Stromal cell of bone marrow (primary cell): ENCODE measurements around the gene GPR101.

Experiments
- DNase-seq: peaks from one replicate; pipeline ENCODE4 v3.0.0-alpha.2; 2012; ENCODE audit warnings: low read depth

The GPR101 gene, protein sequence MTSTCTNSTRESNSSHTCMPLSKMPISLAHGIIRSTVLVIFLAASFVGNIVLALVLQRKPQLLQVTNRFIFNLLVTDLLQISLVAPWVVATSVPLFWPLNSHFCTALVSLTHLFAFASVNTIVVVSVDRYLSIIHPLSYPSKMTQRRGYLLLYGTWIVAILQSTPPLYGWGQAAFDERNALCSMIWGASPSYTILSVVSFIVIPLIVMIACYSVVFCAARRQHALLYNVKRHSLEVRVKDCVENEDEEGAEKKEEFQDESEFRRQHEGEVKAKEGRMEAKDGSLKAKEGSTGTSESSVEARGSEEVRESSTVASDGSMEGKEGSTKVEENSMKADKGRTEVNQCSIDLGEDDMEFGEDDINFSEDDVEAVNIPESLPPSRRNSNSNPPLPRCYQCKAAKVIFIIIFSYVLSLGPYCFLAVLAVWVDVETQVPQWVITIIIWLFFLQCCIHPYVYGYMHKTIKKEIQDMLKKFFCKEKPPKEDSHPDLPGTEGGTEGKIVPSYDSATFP

DNA sequence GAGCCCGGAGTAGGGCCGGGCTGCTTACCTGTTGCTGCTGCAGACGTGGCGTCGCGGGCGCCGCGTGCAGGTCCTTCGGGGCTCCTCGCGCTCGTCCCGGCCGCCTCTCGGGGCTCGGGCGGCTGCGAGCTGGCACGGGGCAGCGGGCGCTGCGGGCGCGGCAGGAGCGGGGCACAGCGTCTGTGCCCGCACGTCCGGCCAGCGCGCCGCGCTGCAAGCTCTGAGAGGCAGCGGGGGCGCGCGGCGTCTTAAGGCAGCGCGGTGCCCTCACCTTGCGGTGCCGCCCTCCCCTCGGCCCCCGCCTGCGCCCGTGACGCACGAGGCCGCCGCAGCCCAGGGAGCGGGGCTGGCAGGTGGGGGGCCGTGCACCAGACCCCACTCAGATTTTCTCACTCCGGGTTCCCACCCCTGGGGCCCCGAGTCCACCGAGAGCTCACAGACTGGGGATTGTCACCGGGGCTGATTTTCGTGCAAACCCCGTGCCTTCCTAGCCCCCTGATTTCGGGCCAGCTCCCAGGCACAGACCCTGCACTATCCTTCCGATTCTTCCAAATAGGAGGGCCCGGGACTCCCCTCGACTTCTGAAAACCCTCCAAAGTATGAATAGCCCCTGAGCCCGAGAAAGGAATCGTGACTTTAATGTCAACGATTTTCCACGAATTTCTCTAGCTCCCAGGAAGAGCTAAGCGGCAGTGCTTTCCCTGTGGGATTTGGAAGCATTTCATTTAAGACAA is at the start of gene GPR101:
GPR101 (minus strand) TSS at position 222 of the 734 bp plus-strand sequence. CDS start 2,321 bp downstream, outside the sequence.
- no peak for DNase-seq

DNA sequence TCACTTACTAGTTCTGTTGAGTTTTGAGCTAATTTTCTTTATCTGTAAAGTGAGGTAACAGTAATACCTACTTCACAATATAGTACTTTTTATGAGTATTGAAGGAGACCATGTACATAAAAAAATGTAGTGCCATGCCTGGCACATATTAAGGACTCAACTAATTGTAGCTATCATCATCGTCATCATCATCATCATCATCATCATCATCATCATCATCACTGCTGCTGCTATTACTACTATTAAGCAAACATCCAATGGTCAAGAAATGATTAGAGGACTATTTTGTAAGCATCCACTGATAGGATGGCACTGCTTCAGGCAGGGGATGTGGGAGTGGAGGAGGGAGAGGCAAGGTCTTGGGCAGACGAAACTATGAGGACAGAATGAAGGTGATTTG is 47.4 kb upstream of the GPR101 start:
- no peak for DNase-seq

DNA sequence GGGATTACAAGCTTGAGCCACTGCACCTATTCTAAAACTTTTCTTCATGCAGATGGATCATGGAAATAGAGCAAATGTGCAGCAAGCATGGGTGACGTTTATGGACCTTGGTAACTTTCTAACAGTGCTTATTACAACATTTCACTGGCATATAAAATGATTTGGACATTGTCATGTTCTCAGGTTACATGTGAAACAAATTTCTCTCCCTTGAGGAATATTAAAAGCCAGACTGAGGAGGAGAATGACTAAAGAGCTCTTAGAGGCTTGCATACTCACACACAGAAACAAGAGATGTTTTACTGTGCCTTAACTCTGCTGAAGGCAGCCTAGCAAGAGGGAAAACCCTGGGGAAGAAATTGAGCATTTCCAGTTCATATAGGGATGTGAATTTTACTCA is 38.6 kb upstream of the GPR101 start:
- DNase-seq: no peak

DNA sequence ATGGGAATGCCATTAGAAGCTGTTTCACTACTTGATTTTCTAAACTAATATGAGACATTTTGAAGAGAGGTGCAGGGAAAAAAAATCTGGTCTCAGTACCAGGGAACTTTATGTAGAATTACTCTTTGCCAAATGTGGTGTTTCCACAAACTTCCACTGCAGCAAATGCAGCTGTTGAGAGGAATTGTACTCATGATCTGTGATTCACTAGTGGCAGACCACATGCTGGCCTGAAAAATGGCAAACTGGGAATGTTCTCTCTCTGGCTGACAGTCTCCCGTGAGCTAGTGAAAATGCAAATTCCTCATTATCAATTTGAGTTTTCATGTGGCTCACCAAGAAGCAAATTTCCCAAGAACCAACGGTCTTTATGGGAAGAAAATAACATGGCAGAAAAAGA is 37.8 kb upstream of the GPR101 start:
- DNase-seq: no peak

DNA sequence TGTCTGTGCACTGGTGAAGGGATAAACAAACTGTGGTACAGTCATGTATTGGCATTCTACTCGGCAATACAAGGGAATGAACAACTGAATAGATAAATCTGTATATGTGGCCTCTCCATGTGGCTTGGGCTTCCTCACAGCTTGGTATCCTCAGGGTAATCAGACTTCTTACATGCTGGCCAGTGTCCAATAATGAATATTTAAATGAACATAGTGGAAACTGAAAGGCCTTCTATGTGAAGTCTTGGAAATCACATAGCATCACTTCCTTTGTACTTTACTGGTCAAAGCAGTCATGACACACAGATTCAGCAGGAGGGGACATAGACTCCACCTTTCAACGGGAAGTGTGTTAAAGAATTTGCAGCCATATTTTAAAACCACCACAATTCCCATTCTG is 33.4 kb upstream of the GPR101 start:
- DNase-seq: no peak

DNA sequence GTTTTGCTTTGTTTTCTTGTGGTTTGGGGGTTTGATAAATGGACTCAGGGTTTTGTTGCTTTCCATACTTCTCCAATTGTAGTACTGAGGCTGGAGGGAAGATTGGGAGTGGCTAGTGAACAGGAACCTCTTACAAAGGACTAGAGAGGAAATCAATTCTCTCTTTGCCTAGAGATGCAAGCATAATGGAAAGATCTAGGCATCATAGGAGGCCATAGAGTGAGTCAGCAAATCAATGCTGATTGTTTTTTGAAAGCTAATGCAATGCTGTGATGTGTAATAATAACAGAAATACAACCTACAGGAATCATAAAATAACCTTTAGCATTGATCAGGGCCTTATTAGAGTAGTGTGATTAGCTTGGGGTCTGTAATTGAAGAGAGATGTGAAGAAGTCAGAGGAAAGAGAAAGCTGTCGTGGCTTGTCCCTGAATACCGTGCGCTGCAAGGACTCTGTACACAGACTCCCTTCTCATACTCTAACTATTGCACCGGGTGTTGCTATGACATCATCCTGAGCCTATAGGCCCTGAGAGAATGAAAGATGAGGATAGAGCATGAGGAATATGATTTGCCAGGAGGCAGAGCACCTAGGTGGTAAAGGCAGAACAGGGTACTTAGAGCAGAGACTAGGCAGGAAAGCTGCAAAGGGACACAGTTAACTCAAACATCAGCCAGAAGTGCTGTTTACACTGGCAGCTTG is 29.3 kb upstream of the GPR101 start:
- DNase-seq: no peak

DNA sequence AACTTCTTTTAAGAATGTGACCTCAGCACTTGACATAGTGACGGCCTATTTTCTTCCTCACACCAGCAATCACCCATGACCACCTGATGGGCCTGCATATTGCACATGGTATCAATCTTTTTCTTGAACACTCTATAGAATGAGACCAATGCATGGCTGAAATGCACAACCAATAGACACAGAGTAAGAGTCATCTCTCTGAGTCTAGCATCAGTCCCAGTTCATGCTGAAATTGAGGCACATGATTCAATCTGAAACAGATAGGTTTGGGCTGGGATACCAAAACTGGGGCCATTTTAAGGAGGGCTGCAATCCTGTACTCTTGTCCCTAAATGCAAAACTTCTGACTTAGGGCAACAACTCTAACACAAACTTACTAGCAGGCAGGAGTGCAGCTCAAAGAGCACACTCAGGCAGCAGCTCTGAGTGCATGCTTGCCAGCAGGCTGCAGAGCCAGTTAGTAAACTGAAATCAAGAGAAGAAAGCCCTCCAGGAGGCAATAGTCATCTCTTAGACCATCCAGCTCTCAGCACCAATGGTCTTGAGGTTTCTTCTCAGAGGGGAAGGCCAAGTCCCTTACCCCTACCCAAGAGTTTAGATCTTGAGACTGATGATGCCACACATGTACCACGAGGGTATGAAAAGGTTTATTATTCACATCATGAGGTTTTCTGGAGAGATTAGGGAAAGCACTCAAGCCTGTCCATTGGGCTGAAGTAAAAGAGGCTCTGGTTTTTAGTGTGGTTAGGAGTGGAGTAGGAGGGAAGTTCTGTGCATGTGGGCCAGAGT is 24.7 kb upstream of the GPR101 start:
- no peak for DNase-seq

DNA sequence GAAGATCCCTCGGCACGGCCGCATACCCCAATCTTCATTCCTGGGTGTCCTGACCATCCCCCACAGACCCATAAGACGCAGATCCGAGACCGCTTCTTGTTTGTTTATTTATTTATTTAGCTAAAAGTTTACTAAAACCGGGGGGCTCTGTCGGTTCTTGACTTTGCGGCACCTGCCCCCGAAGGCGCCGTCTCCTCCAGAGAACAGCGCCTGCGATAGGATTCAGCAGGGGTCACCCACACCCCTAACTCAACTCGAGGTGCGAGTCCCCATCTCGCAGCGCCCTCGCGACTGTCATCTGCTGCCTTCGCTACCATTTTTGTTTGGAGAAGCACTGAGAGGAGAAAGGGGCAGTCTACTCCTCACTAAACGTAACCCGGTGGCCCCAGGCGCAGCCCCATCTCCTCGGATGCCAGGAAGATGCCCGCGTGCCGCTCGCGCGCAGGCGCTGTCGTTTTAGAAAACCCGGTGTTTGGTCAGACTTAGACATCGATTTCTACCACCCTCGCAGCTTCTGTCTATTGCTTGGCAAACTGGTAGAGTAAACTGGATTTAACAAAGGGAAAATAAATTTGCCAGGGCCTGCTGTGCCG is 18.9 kb upstream of the GPR101 start:
- DNase-seq: no peak

DNA sequence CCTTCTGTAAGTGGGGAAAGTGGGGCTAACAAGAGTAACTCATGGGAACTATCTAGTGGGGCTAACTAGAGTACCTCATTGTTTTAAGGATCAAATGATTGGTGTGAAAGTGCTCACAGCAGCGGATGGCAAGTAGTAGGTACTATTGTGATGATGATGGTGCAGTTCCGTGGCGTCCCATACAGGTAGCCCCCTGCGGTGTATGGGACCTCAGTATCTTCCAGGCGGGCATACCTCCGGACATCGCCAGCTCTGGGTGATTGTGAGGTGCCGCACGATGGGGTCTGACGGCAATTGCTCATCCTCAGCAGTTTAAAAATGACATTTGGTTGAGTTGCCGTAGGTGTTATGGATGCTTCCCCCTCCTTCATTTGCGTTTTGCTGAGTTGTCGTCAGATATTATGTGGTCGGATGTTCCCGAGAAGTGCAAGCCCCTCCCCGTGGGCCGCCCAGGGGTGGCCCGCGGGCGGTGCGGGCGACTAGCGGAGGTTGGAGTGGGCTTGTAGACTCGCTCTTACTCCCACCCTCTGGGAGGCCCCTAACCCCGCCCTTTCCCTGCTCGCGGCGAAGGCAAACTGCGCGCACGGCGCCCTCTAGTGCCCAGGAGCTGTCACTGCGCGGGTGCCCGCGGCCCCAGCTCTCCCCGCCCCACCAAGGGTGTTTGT is 18.3 kb upstream of the GPR101 start:
- peak; percentile 4 for DNase-seq

DNA sequence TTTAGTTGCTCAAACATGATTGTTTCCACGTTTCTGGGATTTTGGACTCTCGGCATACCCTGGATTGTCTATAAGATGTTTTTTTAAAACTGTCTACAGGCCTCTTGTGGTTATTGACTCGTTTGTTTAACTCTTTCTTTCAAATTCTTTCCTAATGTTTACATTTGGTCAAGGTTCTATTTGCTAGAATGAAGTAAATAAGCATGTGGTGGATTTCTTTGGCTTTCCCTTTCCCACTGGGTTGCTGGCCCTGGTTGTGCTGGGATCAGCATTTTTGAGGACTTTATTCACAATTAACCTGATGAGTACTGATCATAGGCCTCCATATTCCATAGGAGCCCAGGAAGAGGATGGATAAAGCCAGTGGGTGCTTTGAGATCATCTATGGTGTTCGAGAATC is 11.1 kb upstream of the GPR101 start:
- DNase-seq: no peak

DNA sequence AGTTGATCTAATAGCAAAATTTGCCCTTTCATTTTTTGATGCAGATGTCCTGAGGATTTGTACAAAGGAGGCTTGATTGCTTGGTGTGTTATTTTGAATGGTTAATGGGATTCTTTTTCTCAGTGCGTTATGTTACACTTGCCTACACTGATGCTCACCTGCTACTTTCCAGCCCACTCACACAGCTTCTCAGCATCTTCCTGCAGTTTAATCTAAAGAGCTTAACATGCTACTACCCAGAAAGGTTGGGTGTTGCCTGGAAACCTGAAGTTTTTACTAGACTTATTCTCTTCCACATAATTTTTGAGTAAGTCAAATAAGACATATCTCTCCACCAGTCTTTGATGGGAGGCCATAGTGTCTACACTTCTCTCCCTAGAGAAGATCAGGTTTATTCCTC is 9.9 kb upstream of the GPR101 start:
- DNase-seq: no peak

DNA sequence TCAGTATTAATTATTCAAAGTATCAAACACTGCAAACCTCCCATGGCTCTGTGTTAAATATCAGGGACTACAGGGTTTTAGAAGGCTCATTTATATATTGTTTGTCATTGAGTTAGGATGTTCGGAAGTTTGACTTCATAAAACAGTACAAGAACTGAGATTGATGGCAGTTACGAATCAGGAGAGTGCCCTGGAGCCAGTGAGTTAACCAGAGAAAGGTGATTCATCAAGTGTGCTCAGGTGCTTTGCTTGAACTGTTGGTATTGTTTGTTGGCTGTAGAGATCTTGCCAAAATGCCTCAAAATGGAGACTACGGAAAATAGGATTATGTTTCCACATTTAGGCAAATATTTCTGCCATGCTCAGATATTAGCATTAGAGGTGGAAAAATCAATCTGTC is 7.5 kb upstream of the GPR101 start:
- no peak for DNase-seq

DNA sequence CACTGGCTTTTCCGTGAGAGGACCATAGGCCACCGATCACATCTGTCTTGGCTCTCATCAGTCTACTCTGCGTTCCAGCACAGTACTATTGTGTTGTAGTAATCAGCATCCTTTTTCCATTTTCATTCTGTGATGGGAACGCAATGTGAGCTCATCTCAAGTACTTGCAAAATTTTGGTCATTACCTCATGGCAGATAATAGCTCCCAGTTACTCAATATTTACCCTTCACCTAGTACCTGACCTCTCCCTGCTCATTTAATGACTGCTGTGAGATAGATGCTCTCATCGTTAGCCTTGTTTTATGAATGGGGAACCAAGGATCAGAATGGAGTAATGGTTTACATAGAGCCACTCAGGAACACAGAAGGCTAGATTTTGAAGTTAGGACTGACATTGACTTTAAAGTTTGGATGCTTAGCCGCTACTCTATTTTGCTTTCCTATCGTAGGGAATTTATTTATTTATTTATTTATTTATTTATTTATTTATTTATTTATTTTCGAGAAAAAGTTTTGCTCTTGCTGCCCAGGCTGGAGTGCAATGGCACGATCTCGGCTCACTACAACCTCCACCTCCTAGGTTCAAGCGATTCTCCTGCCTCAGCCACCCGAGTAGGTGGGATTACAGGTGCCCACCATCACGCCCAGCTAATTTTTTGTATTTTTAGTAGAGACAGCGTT is 6.5 kb upstream of the GPR101 start:
- DNase-seq: no peak

DNA sequence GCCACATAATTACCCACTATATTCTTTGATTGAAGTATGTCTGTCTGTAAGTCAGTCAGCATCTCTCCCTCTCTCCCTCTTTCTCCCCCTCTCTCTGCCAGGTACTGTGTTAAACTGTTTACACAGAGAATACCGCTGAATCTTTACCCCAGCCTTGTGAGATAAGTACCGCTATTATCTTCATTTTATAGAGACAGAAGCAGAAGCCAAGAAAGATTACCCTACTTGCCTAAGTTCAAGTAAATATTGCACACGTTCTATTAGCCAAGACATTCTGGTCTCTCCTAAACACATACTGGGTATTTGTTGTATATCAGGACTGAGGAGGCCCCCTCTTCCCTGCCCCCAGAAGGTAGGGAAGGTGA is 695 bp upstream of the GPR101 start:
- no peak for DNase-seq

DNA sequence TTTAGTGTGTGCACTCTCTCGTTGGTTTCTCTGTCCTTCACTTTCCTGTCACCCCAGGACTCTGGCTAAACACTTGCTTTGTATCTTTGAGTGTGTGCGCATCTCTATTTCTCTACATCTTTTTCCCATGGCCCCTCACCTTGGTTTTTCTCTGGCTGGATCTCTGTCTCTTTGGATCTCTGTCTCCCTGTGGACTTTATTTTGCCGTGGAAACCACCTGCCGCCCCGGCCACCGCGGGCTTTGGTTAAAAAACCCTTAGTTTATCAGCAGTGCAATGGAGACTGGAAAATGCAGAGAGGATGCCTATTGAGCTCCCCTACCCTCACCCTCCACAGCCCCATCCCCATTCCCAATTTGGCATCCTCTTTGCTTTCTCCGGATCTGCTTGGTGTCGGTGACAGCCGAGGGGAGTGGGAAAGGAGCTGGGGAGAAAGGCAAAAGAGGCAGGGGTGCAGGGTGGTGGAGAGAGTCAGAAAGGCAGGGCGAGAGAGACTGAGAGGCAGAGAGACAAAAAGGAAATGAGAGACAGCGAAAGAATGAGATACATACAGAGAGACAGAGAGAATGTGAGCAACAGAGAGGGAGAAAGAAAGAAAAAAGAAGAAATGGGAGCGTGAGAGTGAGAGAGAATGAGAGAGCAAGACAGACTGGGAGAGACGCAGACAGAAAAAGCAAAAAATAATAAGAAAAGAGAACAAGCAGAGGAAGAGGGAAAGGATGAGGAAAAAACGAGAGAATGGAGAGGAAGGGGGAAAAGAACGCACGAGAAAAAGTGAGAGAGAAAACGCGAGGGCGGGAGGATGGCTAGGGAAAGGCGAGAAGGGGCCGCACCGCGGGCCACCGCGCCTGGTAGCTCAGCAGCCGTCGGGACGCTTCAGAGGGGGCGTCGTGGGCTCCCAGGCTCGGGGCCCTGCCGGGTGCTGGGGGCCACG is 688 bp downstream of the GPR101 start:
- no peak for DNase-seq

DNA sequence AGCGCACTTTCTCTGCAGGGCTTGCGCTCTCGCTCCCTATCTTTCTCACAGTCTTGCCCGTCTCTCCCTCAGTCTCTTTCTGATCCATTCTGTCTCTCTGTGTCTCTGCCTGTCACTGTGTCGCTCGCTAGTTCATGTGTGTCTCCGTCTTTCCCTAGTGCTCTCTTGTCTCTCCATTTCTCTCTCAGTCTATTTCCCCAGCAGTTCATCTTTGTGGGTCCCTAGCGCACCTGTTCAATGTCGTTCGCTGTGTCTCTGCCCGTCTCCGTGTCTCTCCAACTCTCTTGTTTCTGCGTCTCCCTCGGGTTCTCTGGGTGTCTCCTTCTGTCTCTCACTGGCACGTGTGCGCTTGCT is 1.5 kb downstream of the GPR101 start:
- DNase-seq: no peak

DNA sequence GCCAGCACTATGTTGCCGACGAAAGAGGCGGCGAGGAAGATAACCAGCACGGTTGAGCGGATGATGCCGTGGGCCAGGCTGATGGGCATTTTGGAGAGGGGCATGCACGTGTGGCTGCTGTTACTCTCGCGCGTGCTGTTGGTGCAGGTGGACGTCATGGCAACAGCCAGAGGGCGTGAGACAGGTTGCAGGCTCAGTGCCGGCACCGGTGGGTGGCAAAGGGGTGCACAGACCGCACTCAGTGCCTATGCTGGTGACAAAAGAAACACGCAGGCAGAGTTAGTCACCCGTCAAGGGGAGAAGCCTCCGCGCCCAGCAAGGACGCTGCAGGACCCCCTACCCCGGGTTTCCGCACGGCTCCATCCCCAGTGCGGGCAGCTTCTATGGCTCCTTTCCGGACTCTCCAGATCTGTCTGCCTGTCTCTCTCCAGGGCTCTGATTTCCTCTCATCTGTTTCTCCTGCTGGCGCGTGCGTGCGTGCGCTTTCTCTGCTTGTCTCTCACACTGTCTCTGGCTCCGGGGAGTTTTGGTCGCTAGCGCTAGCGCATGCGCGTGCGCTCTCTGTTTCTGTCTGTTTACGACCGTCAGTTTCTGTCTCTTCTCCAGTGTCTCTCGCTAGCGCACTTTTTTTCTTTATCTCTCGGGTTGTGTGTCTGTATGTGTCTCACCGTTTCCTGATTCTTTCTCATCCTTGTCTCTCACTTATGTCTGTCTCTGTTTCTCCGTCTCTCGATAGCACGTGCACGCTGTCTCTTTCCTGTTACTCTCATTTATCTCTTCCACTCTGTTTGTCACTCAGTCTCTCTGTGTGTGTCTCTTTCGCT is 2.1 kb downstream of the GPR101 start:
- DNase-seq: peak; percentile 3

DNA sequence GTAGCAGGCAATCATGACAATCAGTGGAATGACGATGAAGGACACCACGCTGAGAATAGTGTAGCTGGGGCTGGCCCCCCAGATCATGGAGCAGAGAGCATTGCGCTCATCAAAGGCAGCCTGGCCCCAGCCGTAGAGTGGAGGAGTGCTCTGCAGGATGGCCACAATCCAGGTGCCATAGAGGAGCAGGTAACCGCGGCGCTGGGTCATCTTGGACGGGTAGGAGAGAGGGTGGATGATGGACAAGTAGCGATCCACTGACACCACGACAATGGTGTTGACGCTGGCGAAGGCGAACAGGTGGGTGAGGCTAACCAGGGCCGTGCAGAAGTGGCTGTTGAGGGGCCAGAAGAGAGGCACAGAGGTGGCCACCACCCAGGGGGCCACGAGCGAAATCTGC is 2.8 kb downstream of the GPR101 start:
- no peak for DNase-seq

DNA sequence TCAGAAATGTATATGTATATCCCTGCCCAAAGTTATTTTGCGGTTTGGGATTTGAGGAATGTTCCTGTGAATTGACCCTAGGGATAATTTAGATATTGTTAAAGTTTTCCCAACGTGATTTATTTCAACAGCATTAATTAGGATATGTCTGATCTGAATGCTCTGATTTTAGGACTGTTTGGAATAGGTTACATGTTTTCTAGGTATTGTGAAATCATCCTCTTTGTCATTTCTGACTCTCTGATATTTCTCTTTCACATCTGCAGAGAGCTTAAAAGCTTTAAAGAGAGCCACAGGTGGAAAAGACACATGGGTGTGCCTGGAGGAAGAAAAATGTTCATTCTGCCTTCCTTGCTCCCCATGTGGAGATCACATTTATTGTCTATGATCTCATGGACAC is 5.1 kb downstream of the GPR101 start:
- DNase-seq: no peak
